Kidney epithelial cell (primary cell): ENCODE data around the gene ACSS2. TPM values are rescaled to one million over a fixed set of nuclear protein-coding genes. Genes with fewer than 3 reads are reported as not detected.

ENCODE experiments used
- DNase-seq: peaks from one replicate; pipeline ENCODE4 v3.0.0-alpha.2; 2010; ENCODE audit warnings: low read depth
- H3K27me3 ChIP-seq: 2 replicates; pipeline ENCODE4 v1.6.0; 2011; ENCODE audit warnings: low read length; ENCODE audit not compliant: control insufficient read depth, insufficient read depth
- H3K36me3 ChIP-seq: 2 replicates; pipeline ENCODE4 v1.5.1; 2011; ENCODE audit warnings: low read length; ENCODE audit not compliant: control insufficient read depth, insufficient read depth
- H3K4me3 ChIP-seq: 2 replicates; pipeline ENCODE4 v1.5.1; 2011; ENCODE audit warnings: low read depth, mild to moderate bottlenecking, control low read depth, low read length
- total RNA-seq: library from RNA; depleted of rRNA; stranded (reverse); fragments of >200 nt; gene quantifications from 2 replicates; pipeline ENCODE4 v1.2.3, GENCODE V29; 2015
- TF ChIP-seq, protein P1 (sequence below): IDR thresholded peaks from 2 replicates; pipeline ENCODE4 v1.5.1; 2011; ENCODE audit warnings: mild to moderate bottlenecking, moderate library complexity, low read length, control low read depth, inconsistent platforms; ENCODE audit not compliant: insufficient read depth, poor library complexity, severe bottlenecking

ACSS2 gene
- total RNA-seq, 1 donor from 2014 or later, result 29.2 TPM

DNA sequence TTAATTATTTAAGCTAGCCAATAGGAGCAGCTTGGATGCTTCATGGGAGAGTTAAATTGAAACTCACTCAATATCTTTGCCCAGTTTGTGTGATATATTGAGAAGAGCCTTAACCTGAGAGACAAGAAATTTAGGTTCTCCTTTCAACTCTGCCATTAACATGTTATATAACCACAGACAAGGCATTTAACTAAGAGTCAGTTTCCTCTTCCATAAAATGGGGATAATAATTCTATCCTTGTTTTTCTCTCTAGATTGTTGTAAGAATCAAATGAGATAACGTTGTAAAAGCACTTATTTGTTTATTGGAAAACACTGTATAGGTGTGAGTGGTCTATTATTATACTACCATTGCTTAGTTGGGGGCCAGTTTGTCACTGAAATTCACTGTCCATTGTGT lies 7.8 kb downstream of the ACSS2 start:
- Histone ChIP-seq H3K4me3 (no peak overlapping the region), H3K36me3 (no peaks in the 10 kb centered on the region), H3K27me3 (no peaks in the 10 kb centered on the region)
- TF ChIP-seq, protein P1, sequence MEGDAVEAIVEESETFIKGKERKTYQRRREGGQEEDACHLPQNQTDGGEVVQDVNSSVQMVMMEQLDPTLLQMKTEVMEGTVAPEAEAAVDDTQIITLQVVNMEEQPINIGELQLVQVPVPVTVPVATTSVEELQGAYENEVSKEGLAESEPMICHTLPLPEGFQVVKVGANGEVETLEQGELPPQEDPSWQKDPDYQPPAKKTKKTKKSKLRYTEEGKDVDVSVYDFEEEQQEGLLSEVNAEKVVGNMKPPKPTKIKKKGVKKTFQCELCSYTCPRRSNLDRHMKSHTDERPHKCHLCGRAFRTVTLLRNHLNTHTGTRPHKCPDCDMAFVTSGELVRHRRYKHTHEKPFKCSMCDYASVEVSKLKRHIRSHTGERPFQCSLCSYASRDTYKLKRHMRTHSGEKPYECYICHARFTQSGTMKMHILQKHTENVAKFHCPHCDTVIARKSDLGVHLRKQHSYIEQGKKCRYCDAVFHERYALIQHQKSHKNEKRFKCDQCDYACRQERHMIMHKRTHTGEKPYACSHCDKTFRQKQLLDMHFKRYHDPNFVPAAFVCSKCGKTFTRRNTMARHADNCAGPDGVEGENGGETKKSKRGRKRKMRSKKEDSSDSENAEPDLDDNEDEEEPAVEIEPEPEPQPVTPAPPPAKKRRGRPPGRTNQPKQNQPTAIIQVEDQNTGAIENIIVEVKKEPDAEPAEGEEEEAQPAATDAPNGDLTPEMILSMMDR, result no peak
- DNase-seq, result no peak

DNA sequence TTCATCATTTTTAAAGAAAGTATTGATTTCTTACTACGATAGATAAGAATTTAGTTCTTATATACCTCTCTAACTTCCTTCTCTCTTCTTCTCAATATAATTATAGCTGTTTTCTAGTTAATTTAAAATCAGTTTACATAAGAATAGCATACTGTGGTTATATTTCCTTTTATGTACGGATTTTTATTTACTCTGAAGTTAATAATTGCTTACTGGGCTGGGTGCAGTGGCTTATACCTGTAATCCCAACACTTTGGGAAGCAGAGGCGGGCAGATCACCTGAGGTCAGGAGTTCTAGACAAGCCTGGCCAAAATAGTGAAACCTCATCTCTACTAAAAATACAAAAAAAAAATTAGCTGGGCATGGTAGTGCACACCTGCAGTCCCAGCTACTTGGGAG lies 9.7 kb downstream of the ACSS2 start:
- DNase-seq, result no peak
- H3K27me3 ChIP-seq, result no peaks in the 10 kb centered on the region
- no peak overlapping the region for H3K4me3 ChIP-seq
- TF ChIP-seq, protein P1, result no peak
- H3K36me3 ChIP-seq, result no peaks in the 10 kb centered on the region

DNA sequence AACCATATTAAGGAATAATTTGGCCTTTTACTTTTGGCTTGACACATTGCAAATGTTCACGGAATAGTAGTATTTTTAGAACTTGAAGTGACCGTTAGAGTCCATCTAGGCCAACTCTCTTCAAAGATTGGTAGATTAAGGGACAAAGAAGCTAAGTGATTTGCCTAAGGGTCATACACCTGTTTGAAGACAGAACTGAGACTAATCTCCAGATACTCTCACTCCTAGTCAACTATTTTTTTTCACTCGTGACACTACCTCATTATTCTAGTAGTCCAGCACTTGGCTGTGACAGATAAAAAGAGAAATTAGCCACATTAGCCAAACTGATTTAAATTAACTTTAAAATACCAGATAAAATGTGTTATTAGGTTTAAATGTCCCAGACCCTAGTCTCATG lies 10.6 kb downstream of the ACSS2 start:
- Histone ChIP-seq H3K4me3 (no peak overlapping the region), H3K36me3 (no peaks in the 10 kb centered on the region), H3K27me3 (no peaks in the 10 kb centered on the region)
- no peak for DNase-seq
- TF ChIP-seq, protein P1, result no peak

DNA sequence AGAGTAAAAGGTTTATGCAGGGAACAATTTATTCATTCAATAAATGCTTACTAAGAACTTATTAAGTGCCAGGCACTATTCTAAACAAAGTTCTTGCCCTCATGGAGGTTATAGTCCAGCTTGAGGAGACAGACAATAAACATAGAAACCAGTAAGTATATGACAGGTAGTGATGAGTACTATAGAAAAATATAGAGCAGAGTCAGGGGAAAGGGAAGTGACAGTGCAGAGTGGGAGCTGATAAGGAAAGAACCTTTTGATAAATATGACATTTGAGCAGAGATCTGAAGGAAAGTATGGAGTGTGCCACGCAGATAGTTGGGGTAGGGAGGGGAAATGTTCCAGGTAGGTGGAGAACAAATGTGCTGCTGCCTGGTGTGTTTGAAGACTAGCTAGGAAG lies 12.1 kb downstream of the ACSS2 start:
- H3K27me3 ChIP-seq, result no peaks in the 10 kb centered on the region
- TF ChIP-seq, protein P1, result no peak
- no peak for DNase-seq
- no peak overlapping the region for H3K4me3 ChIP-seq
- no peaks in the 10 kb centered on the region for H3K36me3 ChIP-seq

DNA sequence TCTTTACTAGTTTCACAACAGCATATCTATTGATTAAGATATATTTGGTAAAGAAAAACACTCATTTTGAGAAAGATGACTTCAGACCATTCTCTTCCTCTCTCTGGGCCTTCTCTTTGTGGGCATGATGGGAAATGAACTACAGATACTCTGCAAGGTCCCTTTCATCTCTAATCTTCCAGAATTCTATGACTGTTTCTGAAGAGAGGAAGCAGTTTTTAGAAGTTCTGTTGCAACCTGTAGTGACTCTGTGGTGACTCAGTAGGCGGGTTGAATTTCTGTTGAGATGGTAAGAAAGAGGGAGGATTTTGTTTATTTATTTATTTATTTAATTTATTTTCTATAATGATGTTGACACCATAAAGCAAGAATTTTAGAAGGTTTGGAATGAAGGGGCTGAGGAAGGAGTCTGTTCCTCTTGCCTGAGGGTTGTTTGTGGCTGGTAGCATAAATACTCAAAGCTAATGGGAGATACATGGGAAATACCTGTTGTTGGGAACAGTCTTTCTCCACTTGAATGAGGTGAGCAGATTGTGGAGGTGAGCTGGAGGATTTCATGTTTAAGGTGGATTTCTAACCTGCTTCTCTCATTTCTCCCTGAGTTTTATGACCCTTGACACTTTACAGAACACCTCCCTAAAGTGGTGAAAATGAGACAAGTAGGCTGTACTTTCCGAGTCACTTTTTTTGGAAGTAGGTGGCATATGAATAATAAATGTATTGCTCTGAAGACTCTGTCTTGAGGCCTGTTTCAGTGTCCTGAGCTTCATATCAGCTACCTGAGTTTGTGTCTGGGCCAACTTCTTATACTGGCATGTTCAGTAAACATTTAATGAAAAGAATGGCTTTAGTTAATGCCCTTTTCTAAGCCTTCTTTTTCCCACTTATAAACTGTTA lies 15.0 kb downstream of the ACSS2 start:
- Histone ChIP-seq H3K4me3 (no peak overlapping the region), H3K27me3 (no peaks in the 10 kb centered on the region), H3K36me3 (no peaks in the 10 kb centered on the region)
- TF ChIP-seq, protein P1, result no peak
- no peak for DNase-seq

DNA sequence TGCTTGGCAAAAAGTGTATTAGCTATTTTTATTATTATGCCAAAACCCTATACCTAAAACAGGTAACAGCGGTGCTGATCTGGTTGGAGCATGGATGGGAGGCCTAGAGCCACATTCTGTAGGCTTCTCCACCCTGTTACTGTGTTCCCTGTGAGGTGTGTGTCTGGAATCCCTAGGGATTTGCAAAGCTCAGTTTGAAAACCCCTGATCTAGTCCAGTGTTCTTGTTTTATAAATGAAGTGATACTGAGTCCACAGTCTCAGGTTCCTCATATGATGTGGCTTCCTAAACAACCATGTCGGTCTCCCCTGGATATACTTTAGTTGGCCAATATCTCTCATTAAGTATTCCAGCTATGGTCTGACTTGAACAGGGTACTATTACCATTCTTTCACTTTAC lies 16.3 kb downstream of the ACSS2 start:
- Histone ChIP-seq H3K36me3 (no peaks in the 10 kb centered on the region), H3K27me3 (no peaks in the 10 kb centered on the region), H3K4me3 (no peak overlapping the region)
- TF ChIP-seq, protein P1, result no peak
- no peak for DNase-seq
